Suppressor macrophage treated with lipopolysaccharide for 1 hour (primary cell): ENCODE measurements around the gene UBE2L5.

Experiments
- DNase-seq, 3 donors: peaks; one replicate each; pipeline ENCODE4 v3.0.0-alpha.2; 2020 to 2022

The UBE2L5 gene

GRCh38 chr13:30406779-30407416, 15.4 kb upstream of the UBE2L5 start:
- DNase-seq, result no peak

GRCh38 chr13:30408319-30409101, 13.8 kb upstream of the UBE2L5 start:
- DNase-seq, result peak; percentile 90 to 94 (median 93)

- DNase-seq, result peak in 1 of 3 donors; percentile 42
Observed at GRCh38 chr13:30409886-30410704, 12.2 kb upstream of the UBE2L5 start.

GRCh38 chr13:30410705-30411125, 11.6 kb upstream of the UBE2L5 start:
- no peak for DNase-seq

- DNase-seq, result peak; percentile 60 to 70 (median 62)
Observed at GRCh38 chr13:30412346-30412745, 9.9 kb upstream of the UBE2L5 start.

- peak; percentile 10 to 43 (median 31) for DNase-seq
Observed at GRCh38 chr13:30413842-30414241, 8.5 kb upstream of the UBE2L5 start.

GRCh38 chr13:30415430-30416030, 6.8 kb upstream of the UBE2L5 start:
- no peak for DNase-seq

GRCh38 chr13:30416471-30416870, 5.8 kb upstream of the UBE2L5 start:
- DNase-seq, result no peak

- no peak for DNase-seq
Observed at GRCh38 chr13:30418075-30418716, 4.1 kb upstream of the UBE2L5 start.

- no peak for DNase-seq
Observed at GRCh38 chr13:30418717-30419459, 3.4 kb upstream of the UBE2L5 start.

GRCh38 chr13:30421093-30422053, 920 bp upstream of the UBE2L5 start:
- peak; percentile 94 to 97 (median 96) for DNase-seq

GRCh38 chr13:30423891-30424290, 1.6 kb downstream of the UBE2L5 start:
- no peak for DNase-seq

GRCh38 chr13:30429235-30429634, 6.9 kb downstream of the UBE2L5 start:
- DNase-seq, result no peak

- peak; percentile 80 to 92 (median 90) for DNase-seq
Observed at GRCh38 chr13:30429721-30430694, 7.7 kb downstream of the UBE2L5 start.

- DNase-seq, result peak; percentile 54 to 62 (median 61)
Observed at GRCh38 chr13:30431269-30431940, 9.1 kb downstream of the UBE2L5 start.

- no peak for DNase-seq
Observed at GRCh38 chr13:30435911-30436451, 13.7 kb downstream of the UBE2L5 start.

- no peak for DNase-seq
Observed at GRCh38 chr13:30437177-30437576, 14.9 kb downstream of the UBE2L5 start.

GRCh38 chr13:30438286-30438685, 16.0 kb downstream of the UBE2L5 start:
- no peak for DNase-seq
